Stimulated activated CD8-positive, alpha-beta memory T cell treated with anti-CD3 and anti-CD28 coated beads, Interleukin-4, amount 100 ng/mL, for 48 hours (primary cell): ENCODE results near the gene DPH6.
"Not testable (repeated sequence)": the region's sequence is repeated elsewhere in the genome, so short reads cannot be mapped to it uniquely, and the experiment has no call there.

Source experiments
- DNase-seq: peaks from one replicate; pipeline ENCODE4 v3.0.0-alpha.2; 2020

The DPH6 gene, protein sequence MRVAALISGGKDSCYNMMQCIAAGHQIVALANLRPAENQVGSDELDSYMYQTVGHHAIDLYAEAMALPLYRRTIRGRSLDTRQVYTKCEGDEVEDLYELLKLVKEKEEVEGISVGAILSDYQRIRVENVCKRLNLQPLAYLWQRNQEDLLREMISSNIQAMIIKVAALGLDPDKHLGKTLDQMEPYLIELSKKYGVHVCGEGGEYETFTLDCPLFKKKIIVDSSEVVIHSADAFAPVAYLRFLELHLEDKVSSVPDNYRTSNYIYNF

GRCh38 chr15:35545824-35546510, at the start of gene DPH6:
DPH6 (minus strand) TSS chr15:35546165; CDS start chr15:35546141, 24 bp downstream.
- peak; percentile 85 for DNase-seq

- DNase-seq = no peak
Observed at GRCh38 chr15:35595656-35596055, 49.7 kb upstream of the DPH6 start.

DNA sequence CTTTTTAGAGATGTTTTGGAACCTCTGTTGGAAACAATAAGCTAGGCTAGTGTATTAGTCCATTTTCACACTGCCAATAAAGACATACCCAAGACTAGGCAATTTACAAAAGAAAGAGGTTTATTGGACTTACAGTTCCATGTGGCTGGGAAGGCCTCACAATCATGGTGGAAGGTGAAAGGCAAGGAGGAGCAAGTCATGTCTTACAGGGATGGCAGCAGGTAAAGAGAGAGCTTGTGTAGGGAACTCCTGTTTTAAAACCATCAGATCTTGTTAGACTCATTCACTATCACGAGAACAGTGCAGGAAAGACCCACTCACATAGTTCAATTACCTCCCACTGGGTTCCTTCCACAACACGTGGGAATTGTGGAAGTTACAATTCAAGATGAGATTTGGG, 46.0 kb upstream of the DPH6 start:
- DNase-seq = not testable (repeated sequence)

- DNase-seq = no peak
Observed at GRCh38 chr15:35583863-35584528, 38.0 kb upstream of the DPH6 start.

DNA sequence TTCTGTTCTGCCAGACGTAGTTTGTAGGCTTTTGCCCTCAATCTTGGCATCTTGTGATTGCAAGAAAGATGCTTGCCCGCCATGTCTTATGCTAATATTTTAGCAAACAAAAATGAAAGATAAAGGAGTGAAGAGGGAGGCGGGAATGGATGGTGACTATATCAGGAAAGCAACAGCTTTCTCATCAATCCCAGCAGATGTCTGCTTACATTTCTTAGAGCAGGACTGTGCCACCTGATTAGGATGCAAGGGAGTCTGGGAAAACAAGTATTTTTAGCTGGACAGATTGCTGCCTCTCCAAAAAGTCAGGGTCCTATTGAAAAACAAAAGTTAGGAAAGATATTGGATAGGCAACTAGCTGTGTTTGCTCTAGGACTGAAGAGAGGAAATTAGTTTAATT, 34.6 kb upstream of the DPH6 start:
- DNase-seq = no peak

DNA sequence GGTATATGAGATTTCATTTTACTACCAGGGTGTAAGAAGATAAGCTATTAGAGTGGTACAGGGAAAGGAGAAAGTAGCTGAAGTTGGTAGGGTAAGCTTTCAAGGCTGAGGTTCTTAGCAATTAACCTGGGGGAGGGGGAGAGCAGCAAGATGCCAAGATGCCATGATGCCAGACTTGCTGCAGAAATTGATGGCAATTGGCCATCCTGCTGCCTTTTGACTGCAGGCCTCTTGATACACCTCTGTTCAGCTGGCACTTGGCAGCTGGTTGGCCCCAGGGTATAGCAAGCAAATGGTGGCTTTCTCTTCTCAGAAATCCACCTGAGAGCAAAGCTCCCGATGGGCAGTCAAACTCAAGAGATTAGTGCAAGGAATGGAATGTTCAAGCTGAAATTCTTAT, 21.4 kb upstream of the DPH6 start:
- no peak for DNase-seq

GRCh38 chr15:35566991-35567390, 21.0 kb upstream of the DPH6 start:
- DNase-seq = no peak

GRCh38 chr15:35565901-35566300, 19.9 kb upstream of the DPH6 start:
- DNase-seq = no peak

- DNase-seq = no peak
Observed at GRCh38 chr15:35562641-35563040, 16.7 kb upstream of the DPH6 start.

DNA sequence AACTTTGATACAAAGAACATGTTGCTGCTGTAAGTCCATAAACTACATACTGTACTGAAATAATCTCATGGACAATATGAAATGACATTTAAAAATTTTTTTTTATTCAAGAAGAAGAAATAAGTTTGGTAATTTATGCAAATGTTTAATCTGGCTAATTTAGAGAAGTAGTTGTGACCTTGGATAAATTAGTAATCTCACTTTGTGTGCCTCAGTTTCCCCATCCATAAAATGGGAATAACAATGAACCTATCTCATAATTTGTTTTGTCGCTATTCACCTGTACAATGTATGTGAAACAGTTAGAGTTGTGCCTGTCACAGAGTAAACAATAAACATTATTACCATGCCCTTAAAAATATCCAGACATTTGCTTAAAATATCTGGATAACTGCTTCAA, 15.3 kb upstream of the DPH6 start:
- no peak for DNase-seq

DNA sequence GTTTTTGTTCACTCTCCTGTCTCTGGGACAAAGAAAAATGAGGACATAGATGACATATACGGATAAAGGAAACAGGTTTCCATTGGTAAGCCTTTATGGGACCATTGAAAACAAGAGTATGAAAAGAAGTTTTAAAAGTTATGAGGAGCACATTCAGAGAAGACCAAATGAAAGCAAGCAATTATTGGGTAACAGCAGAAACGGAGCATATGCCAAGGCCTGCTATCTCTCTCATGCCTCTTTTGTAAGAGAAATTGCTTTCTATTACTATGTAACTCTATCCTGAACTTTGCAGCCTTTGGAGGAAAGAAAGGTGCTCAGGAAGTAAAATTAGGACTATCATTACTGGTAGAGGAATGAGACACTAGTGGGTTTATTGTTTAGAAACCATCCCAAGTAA, 14.9 kb upstream of the DPH6 start:
- no peak for DNase-seq

DNA sequence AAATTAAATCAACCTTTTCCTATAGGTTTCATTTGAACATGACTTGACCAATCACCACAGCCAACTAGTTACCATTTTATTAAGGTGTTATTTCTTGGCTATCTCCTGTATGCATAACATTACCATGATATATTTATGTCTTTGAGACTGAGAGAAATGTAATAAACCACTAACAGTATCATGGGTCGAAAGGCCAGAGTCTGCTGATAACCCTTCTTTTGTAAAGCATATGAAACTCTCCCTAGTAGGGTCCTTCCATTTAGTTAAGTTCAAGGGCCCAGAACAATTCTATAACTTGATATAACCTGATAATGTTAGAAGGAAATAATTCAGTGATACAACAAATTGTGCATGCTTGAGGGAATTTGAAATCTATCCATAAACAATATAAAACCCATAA, 14.3 kb upstream of the DPH6 start:
- DNase-seq = no peak

DNA sequence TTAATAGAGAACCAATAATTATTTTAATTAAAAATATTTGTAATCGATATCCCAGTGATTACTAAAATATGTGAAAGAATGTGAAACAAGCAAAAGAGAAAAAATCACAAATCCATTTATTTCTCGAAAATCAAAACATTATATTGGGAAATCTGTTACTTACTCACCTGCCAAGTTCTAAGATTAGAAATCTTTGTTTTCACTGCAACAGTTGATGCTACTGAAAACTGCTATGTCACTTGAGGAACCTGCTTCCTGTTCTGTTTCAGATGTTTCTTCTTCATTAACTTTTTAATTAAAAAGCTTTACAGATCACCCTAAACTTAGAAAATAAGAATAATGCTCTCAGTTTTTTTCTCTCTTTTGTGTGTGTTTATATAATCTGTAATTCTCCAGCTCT, 13.7 kb upstream of the DPH6 start:
- no peak for DNase-seq

DNA sequence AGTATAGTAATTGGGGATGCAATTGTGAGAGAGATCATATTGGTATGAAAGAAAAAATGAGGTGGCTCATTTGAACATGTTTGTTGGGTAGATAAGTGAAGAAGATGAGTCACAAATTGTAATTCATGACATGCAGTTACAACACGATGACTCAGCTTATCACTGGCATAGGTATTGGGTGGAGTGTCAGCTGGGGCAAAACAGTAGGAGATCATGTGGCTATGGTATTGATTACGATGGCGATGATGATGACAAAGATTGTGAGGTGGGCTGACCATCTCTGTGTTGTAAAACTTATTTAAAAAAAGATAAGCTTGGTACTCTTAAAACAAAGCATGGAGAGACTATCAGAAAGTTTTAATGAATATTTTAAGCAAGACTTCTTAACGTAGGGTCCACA, 11.6 kb upstream of the DPH6 start:
- no peak for DNase-seq

DNA sequence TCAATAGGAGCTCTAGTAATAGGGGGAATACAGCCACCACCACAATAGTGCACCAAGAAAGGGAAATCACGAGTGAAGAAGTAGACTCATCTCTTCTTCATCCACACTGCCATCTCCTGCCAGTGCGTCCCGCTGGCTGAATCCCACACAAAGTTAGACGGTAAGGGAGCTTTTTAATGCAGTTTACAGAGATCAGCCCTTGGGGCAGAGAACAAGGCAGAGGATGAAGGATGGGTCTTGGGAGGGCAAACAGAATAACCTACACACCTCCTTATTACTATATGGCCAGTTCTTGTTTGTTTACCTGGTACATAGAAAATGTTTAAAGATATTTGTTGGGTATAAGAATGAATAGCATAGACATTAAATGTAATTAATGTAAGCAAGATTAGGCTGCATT, 11.0 kb upstream of the DPH6 start:
- DNase-seq = no peak

- no peak for DNase-seq
Observed at GRCh38 chr15:35555244-35555643, 9.3 kb upstream of the DPH6 start.

- no peak for DNase-seq
Observed at GRCh38 chr15:35550957-35551356, 5.0 kb upstream of the DPH6 start.

DNA sequence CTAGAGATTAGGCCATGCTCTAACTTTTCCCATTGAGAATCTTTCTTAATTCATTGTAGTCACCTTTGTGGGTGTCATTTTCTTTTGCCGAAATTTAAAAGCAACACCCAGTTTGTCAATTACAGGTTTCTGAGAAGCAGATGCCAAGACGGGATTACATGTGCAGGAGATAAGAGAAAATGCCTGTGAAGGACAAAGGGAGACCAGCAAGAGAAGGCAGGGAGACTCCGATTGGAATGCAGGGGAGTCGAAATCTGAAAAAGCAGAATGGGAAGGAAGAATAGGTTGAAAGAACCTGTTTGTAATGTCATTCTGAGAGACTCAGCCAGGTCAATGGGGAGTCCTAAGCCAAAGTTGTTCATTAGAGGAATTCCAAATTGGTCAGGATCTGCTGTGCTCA, 3.6 kb upstream of the DPH6 start:
- DNase-seq = no peak

- no peak for DNase-seq
Observed at GRCh38 chr15:35548435-35548834, 2.5 kb upstream of the DPH6 start.

- DNase-seq = no peak
Observed at GRCh38 chr15:35547775-35548364, 1.9 kb upstream of the DPH6 start.

- no peak for DNase-seq
Observed at GRCh38 chr15:35546511-35547381, 781 bp upstream of the DPH6 start.

DNA sequence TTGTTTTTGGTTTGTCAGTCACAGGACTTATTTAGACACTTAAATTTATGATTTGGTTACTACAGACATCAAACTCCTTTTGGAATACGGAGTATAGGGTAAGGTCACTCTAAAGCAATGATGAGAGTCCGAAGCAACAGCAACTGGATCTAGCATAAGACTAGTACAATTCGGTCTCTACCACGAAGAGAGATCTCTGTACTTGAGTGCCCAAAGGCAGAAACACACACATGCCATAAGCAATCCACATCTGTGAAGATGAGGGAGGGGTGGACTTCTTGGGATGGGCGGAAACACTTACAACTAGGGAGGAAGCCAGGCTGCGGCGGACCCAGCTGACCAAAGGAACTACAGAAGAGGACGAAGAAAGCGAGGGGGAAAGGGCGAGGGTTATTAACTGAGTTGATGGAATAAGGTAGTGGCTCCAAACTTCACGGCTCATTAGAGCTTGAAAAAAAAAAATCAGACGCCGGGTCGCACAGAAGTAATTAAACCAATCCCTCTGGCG, 595 bp downstream of the DPH6 start:
- peak; percentile 55 for DNase-seq

DNA sequence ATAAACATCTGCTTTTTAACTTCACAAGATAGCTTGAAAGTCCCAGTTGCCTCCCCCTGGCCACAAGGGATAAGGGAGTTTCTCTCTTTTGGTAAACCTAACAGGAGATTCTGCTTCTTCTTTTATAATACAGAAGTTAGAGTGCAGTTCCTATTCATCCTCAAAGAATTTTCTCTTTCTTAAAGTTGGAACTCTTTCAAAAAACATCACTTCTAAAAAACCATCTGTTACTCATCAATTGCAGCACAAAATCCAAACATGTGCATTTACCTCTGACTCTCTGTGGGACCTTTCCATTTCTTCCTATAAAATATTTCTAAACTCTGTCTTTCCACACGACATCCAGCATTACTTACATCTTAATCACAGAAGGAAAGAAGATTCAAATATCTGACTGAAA, 5.1 kb downstream of the DPH6 start:
- no peak for DNase-seq
